ENCODE data around the gene EPB41L2.
A peak's percentile ranks its signal among the peaks of the same experiment; 100 is the strongest.

EPB41L2 gene

DNA sequence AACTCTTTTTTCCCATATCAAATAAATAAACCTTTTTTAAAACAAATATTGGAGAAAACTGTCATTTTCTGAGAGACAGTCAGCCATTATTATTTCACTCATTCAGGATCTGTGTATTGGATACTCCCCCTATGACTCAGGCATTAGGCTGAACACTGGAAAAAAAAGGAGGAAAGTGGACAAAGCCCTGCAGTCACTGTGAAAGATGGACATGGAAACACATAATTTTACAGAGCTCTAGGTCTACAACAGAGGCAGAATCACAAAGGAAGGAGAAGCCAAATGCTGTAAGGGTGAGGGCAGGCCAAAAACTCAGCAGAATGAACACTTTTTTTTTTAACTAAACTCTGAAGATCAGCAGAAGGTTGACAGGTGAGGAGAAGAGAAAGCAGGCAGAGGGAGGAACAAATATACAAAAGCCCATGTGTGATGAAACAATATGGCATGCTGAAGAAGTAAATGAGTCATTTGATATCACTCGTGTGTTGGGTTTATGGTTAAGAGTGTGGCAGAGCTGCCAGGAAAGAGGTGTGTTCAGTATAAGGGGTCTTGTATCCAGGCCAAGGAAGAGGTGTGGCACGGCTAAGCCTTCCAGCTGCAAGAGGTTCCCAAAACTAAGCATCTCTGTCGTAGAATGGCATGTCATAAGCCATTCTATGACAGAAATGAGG is 39.1 kb downstream of the EPB41L2 start:
- DNase-seq (ENCODE audit: low read depth) = peak; percentile 82
- TF ChIP-seq, protein P1, sequence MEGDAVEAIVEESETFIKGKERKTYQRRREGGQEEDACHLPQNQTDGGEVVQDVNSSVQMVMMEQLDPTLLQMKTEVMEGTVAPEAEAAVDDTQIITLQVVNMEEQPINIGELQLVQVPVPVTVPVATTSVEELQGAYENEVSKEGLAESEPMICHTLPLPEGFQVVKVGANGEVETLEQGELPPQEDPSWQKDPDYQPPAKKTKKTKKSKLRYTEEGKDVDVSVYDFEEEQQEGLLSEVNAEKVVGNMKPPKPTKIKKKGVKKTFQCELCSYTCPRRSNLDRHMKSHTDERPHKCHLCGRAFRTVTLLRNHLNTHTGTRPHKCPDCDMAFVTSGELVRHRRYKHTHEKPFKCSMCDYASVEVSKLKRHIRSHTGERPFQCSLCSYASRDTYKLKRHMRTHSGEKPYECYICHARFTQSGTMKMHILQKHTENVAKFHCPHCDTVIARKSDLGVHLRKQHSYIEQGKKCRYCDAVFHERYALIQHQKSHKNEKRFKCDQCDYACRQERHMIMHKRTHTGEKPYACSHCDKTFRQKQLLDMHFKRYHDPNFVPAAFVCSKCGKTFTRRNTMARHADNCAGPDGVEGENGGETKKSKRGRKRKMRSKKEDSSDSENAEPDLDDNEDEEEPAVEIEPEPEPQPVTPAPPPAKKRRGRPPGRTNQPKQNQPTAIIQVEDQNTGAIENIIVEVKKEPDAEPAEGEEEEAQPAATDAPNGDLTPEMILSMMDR (conservative IDR thresholded peaks at IDR 0.05; ENCODE audit: control insufficient read depth, insufficient read depth, low read depth, low read length) = no peak
- H3K4me3 ChIP-seq (ENCODE audit: control insufficient read depth, low read depth, low read length) = no peak overlapping the region

DNA sequence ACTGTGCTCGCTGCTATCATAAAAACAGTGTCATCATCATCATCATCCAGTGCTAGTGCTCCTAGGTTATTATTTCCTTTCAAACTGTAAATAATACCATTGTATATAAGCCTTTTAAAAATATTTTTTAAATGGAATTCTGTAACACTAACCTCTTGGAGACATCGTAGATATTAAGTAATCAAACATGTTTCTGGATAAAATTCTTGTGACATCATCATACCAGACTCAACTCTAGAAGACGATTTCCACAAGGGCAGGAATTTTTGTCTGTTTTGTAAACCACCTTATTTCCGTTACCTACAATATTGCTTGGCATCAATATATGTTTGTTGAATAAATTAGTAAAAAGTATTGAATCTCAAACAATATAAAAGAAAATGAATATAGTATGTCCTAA is 40.4 kb downstream of the EPB41L2 start:
- TF ChIP-seq, protein P1 (conservative IDR thresholded peaks at IDR 0.05; ENCODE audit: control insufficient read depth, insufficient read depth, low read depth, low read length) = no peak
- DNase-seq (ENCODE audit: low read depth) = no peak
- no peak overlapping the region for H3K4me3 ChIP-seq (ENCODE audit: control insufficient read depth, low read depth, low read length)

DNA sequence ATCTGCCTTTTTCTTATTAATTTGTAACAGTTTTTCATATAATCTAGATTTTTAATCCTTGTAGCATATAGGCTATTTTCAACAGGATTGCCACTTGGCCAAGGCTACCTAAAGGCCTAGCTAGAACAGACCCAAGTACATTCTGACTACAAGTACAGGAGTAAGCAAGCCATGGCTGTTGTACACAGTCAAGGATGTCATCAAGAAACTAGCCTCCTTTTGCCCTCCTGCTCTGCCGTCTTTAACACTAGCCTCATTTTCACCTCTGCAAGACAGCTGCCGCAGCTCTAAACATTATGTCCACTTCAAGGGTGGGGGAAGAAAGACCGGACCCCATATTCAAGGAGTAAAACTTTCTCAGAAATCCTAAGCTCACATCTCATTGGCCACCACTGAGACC is 45.1 kb downstream of the EPB41L2 start:
- DNase-seq (ENCODE audit: low read depth) = no peak
- no peak overlapping the region for H3K4me3 ChIP-seq (ENCODE audit: control insufficient read depth, low read depth, low read length)
- TF ChIP-seq, protein P1 (conservative IDR thresholded peaks at IDR 0.05; ENCODE audit: control insufficient read depth, insufficient read depth, low read depth, low read length) = no peak

DNA sequence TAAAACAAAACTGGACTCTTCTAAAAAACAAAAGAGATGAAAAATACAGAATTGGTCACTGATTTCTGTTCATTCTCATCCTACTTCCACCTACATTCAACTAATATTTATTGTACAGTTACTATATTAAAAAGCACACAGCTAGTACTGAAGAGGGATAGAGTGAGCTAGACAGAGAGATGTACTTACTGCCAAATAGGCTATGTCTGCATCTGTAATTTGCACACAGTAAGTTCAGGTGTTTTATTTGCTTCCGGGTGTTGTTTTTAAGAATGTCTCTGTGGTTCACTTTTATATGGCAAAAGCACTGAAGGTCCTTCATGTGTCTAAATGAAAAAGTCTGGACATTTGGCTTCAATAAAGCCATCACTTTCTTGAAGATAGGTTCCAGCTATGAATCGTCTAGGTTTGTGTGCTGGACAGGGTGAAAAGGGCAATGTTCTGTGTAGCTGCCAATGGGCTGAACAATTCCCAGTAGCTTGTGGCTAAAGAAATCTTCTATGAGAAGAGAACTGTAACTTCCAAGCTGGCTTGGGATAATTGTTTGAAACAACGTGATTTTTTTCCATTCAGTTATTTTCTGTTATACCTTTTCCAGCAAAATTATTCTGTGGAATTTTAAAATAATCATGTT is 47.3 kb downstream of the EPB41L2 start:
- TF ChIP-seq, protein P1 (conservative IDR thresholded peaks at IDR 0.05; ENCODE audit: control insufficient read depth, insufficient read depth, low read depth, low read length) = no peak
- no peak overlapping the region for H3K4me3 ChIP-seq (ENCODE audit: control insufficient read depth, low read depth, low read length)
- DNase-seq (ENCODE audit: low read depth) = peak; percentile 83

DNA sequence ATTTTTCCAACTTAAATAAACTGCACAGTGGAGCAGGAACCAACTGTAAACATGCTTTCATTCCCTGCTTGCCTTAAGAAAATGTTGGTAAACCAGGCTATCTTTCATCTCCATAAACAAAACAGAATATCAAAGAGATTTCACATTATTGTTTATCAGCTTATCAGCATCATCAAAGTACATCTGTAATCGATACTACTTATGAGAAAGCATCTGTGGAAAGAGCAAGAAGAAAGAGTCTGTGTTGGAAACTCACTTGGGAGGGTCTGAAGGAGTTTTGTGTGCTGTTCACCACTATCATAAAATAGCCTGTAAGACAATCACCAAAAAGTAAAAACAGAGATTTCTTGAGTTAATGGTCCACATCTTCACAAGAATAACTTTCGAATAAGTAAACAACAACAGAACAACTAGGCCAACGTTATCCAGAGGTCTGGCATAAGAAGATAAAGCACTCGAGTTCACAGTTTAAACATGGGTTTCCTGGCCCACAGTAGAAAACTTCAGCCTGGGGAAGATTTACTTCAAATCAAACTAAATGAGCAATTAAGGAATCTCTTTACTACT is 47.9 kb downstream of the EPB41L2 start:
- DNase-seq (ENCODE audit: low read depth) = no peak
- H3K4me3 ChIP-seq (ENCODE audit: control insufficient read depth, low read depth, low read length) = no peak overlapping the region
- TF ChIP-seq, protein P1 (conservative IDR thresholded peaks at IDR 0.05; ENCODE audit: control insufficient read depth, insufficient read depth, low read depth, low read length) = no peak

DNA sequence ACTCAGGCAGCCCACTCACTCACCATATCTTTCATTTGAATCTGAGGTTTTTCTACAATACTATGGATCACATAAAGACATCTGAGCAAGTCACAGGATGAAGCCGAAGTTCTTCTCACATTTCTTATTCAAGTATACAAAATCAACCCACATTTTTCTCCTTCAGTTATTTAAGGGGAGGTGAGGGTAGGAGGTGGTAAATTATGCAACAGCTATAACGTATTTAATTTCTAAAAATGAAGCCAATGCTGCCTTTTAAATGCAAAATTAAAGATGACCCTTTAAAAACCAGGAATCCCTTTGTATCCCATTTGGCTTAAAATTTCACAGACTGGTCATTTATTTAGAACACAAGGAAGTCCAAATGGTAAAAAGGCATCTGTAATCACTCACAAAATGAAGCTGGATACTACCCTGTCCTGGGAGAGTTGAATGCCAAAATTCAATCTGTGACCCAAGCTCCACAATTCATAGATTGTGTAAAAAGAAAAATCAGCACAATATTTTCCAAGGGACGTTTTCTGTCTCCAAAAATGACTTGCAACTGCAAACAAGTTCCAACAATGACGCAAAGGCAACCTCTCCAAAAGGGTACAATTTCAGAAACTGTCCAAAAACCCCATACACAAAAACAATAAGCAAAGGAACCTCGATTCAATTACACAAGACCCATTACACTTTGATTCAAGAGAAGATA is 48.8 kb downstream of the EPB41L2 start:
- no peak overlapping the region for H3K4me3 ChIP-seq (ENCODE audit: control insufficient read depth, low read depth, low read length)
- DNase-seq (ENCODE audit: low read depth) = no peak
- TF ChIP-seq, protein P1 (conservative IDR thresholded peaks at IDR 0.05; ENCODE audit: control insufficient read depth, insufficient read depth, low read depth, low read length) = no peak

Measured in fibroblast of mammary gland (primary cell).